ENCODE results near the gene MSI2.
"Not testable (repeated sequence)": the region's sequence is repeated elsewhere in the genome, so short reads cannot be mapped to it uniquely, and the experiment has no call there.

The MSI2 gene

DNA sequence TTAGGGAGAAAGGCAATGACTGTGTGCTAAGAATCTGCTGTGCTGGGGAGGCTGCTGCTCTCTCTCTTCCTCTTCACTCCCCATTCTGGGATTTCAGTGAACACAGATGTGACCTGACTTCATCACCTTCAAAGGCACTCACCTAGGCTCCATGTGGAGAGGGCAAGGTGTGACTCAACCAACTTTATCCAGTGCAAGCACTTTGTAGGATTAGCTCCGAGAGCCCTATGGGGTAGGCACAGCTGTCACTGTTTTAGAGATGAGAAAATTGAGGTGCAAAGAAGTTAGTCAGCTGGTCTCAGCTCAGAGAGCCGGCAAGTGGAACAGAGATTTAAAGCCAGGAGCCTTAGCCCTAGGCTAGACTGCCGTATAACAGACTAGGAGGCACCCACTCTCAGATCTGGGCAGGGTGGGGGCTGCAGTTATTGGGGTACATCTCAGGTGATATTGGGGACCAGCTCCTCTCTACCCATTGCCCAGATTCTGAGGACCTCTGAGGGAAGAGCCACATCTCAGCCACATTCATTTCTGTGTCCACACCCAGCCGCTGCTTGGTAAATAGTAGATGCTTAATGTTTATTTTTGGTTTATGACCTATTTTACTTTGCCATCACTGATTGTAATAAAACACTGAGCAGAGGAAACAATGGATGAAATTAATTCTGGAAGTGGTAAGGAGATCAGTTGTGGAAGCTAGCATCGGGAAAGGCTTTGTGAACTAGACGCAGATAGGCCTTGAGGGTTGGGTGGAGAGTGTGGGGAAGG, 350.0 kb downstream of the MSI2 start:
- no peak for DNase-seq (ENCODE audit: low read depth in 3 of 3, low spot score in 1 of 3)

- DNase-seq (ENCODE audit: low read depth in 3 of 3, low spot score in 1 of 3): no peak
These were observed 351.3 kb downstream of the MSI2 start for GRCh38 chr17:57607553-57608120.

DNA sequence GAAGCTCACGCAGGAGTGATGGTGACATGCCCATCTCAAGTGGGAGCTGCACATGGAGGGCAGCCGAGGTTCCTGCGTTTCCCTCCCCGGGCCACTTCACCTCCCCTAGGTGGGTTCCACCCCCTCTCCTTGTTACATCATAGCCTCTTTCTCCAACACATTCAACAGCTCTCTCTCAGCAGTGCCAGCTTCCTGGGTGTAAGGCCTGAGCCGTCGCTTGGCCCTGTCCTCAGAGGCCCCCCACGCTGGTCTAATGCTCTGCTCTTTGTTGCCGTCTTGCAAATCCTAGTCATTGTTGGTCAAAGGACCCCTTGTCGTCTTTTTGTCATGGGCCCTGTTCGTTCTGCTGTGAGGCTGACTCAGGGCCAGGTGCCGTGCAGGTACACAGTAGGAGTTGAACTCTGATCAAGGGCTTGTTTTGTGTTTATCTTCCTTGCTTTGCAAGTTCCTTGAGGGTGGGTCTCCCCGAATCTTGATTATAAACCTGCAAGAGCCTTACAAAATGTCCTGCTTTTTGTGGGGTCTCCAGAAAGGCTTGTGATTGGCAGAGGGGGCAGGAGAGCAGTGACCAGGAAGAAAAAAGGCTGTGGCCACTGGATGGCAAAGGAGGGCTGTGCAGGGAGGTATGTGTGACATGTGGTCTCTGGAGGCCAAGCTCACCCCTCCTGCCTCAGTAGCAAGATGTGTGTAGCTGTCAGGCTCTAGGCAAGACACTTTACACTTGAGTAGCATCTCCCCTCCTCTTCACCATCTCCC, 352.2 kb downstream of the MSI2 start:
- no peak for DNase-seq (ENCODE audit: low read depth in 3 of 3, low spot score in 1 of 3)

DNA sequence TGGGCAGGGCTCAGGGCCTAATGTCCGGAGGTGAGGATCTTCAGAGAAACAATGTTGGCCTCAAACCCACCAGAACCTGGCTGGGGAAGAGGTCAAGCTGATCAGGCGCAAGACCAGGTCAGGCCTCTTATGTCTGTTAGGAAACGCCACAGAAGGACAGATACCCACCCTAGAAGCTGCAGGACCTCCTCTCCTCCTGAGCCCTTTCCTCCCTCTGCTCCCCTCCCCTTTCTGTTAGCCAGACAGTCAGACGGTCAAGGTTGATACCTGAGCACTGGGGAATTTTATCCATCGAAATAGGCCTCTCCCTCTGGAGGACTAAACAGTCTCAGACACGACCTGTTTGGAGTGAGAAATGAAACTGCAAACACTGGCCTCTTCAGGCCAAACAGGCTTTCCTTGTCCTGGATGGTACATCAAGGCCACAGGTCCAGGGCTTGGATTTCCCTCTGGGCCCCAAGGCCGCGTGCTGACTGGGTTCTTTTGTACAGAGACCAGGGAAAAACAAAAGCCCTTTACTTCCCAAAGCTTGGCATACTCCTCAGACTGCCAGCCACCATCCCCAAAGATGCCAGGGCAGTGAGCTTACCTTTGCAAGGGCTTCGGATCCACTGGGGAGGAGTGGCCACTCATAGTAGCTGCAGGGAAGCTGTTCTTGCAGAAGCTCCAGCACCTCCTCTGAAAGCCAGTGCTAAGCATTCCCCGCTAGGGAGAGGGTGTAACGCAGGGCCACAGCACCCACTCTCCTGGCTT, 353.0 kb downstream of the MSI2 start:
- DNase-seq (ENCODE audit: low read depth in 3 of 3, low spot score in 1 of 3): no peak

DNA sequence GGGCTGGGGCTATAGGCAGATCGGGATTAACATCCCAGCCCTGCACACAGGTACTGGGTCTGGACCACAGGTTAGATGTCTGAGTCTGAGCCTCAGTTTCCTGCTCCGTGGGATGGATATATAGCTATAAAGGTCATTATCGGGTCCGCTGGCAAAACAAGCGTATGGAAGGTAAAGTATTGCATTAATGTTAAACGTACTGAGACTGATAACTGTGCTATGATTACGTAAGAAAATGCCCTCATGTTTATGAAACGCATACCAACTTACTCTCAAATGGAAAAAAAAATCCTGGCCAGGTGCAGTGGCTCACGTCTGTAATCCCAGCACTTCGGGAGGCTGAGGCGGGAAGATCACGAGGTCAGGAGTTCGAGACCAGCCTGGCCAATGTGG, 353.6 kb downstream of the MSI2 start:
- no peak for DNase-seq (ENCODE audit: low read depth in 3 of 3, low spot score in 1 of 3)

DNA sequence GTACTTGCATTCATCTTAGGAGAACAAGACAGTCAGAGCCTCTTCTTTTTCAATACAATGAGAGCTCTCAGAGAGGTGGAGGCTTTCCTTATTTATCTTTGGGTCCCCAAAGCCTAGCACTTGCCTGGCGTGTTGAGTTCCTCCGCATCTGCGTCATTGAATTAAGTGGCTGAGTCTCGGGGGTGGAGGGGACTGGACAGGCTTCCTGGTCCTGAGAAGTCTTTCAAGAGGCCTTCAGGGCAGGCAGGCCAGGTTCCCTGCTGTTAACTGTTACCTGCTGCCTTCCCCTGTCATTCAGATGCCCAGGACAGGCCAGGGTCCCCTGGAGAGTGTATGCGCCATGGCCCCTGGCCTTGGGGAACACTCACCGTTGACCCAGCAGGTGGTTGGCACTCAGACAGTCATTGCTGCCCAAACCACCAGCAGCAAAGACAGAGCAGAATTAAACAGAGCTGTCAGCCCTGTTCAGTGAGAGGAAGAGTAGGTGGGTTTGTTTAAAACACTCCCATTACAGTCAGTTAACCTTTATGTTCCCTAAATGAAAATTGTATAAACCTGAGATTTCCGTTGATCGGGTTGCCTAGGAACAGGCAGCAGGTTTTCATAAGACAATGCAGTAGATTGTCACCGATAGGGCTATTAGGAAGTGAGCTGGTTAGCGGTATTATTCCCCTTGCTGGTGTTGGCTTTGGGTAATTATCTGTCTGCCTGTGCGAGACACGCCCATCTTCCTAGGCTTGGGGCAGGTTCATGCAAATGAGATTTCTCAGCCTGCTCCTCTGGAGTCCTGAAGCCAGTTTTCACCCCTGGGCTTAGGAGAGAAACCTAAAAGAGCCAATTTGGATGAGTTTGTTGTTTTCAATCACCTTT, 356.1 kb downstream of the MSI2 start:
- no peak for DNase-seq (ENCODE audit: low read depth in 3 of 3, low spot score in 1 of 3)

DNA sequence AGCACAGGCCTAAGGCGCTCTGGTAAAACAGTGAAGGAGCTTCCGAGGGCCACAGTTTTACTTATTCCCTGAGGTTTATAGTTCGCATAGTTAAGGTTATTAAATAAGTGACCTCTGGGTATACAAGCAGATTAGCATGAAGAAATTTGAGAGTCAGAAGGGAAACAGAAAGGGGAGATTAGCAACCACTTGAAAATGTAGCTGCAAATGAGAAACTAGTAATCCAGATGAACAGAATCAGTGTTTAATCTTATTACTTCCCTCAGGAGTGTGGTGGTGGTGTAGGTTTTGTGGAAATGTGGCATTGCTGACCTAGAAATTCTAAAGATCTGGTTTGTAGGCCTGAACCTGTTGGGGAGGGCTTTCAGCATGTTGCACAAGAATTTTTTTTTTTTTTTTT, 358.4 kb downstream of the MSI2 start:
- no peak for DNase-seq (ENCODE audit: low read depth in 3 of 3, low spot score in 1 of 3)

DNA sequence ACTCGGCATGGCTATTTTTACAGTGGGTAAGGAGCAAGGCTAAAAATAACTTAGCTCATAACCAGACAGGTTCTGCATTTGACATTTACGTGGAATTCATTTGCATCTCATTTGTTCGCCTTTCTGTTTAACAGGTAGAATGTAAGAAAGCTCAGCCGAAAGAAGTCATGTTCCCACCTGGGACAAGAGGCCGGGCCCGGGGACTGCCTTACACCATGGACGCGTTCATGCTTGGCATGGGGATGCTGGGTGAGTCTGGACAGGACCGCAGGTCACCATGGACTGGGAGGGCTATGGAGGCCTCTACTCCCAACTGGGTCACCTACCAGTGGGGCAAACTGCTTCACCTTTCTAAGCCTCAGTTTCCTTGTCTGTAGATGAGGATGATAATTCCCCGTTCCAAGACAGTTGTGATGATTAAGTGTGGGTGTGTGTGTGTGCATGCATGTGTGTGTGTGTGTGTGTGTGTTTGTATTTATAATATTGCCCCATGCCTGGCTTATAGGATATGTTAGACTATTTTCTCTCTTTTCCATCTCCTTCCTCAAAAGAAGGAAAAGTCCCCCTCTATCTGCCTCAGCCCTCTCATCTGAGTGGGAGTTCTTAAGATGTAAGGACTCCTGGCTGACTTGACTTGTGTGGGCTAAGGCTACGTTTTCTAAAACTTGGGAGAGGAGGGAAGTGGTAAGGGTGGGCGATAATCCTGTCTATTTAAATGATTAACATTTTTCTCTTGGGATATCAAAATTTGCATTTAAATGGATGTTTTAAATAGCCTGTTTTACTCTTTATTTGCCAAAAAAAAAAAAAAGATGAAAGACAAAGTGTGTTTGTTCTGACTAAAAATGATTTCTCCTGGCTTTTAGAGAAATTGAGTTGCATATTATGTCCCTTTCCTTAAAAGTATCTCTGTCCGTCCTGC, 359.8 kb downstream of the MSI2 start:
- DNase-seq (ENCODE audit: low read depth in 3 of 3, low spot score in 1 of 3): no peak

- no peak for DNase-seq (ENCODE audit: low read depth in 3 of 3, low spot score in 1 of 3)
These were observed 360.9 kb downstream of the MSI2 start for GRCh38 chr17:57617218-57617617.

DNA sequence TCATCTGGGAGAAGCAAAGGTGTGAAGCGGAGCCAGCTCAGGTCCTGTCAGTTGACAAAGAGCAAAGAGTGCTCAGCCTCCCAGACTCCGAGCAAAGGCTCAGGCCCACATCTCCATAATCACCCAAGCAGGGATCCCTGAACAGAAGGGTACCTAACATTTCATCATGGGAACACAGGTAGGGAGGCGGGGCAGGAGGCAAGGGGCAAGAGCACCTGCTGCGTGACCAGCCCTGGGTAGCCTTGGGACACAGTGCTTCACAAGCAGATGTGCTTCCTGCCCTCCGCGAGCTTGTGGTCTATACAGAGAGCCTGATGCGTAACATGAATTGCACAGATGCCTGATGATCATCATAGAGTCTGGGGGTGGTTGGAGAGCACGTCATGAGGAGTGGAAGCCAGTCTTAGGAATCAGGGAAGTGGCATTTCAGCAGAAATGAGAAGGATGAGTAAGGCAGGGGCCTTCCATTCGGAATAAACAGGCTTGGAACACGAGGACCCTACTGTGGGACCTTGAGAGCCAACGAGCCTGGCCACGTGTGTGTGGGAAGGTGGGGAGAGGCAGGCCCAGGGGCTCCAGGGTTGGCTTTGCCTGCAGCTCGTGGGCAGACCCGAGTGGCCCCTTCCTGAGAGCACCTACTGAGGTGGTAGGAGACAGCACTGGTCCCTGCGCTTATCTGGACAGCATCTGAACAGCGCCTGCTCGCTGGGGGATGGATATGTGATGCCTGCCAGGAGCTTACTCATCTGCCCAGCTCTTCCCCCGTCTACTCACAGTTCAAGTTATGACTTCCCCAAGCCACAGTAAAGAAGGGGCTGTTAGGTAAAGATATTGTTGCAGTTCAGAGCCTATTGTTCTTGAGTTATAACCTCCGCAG, 363.0 kb downstream of the MSI2 start:
- DNase-seq (ENCODE audit: low read depth in 3 of 3, low spot score in 1 of 3): no peak

DNA sequence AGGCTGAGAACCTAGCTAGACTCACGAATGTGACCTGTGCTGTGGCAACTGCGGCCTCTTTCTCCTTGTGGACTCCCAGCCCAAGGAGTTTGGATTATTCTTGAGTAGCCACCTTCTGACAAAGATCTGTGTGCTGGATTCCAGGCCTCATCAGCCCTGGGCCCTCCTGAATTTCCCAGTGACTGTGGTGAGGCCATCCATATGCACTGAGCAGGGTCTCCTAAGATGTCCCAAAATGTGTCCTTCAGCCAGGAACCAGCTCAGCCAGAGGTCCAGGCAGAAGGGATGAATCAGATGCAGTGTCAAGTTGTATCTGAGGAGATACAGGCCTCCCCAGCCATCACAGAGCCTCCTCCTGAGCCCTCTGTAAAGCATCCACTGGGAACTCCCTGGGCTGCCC, 364.3 kb downstream of the MSI2 start:
- no peak for DNase-seq (ENCODE audit: low read depth in 3 of 3, low spot score in 1 of 3)

DNA sequence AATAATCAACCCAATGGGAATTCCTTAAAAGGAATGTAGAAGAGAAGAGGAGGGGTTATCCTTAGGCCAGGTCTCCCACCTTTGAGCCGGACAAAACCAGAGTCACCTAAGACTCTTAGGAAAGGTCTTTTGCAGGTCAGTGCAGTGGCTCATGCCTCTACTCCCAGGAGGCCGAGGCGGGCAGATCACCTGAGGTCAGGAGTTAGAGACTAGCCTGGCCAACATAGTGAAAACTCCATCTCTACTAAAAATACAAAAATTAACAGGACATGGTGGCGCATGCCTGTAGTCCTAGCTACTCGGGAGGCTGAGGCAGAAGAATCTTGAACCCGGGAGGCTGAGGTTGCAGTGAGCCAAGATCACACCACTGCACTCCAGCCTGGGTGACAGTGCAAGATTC, 365.5 kb downstream of the MSI2 start:
- not testable (repeated sequence) for DNase-seq (ENCODE audit: low read depth in 3 of 3, low spot score in 1 of 3)

DNA sequence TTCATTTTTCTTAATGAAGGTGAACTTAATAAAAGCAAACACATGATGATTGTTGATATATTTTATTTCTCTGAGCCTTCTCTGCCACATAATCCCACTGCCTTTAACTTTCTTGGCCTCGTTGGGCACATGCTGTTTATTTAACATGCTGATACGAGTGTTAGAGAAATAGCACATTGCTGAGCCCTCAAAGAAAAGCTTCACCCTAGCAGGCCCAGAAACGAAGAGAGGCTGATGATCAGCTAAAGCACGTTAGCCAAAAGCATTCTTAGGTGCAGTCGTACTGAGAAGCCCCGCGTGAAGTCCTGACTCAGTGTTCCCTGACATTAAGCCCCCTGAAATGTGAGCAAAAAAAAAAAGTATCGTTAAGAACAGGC, 366.0 kb downstream of the MSI2 start:
- DNase-seq (ENCODE audit: low read depth in 3 of 3, low spot score in 1 of 3): no peak

- DNase-seq (ENCODE audit: low read depth in 3 of 3, low spot score in 1 of 3): no peak
These were observed 366.5 kb downstream of the MSI2 start for GRCh38 chr17:57622683-57623433.

DNA sequence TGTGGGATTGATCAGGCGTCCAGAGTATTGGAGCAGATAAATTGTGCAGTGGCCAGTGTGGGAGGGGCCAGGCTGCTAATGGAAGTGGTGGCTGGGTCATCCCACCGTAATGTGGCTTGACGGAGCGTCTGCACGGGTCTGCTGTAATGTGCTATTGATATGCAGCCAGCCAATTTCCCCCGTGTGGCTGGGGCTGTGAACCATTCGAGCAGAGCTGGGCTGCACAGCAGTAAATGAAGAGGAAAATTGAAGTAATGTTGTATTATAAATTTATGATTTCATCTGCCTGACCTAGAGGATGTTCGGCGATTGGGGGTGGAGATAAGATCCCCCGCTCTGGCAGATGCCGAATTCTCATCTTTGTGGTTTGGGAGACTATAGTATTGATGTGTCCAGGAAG, 367.3 kb downstream of the MSI2 start:
- no peak for DNase-seq (ENCODE audit: low read depth in 3 of 3, low spot score in 1 of 3)

GRCh38 chr17:57624386-57624785, 368.1 kb downstream of the MSI2 start:
- no peak for DNase-seq (ENCODE audit: low read depth in 3 of 3, low spot score in 1 of 3)

GRCh38 chr17:57625511-57625910, 369.2 kb downstream of the MSI2 start:
- no peak for DNase-seq (ENCODE audit: low read depth in 3 of 3, low spot score in 1 of 3)

DNA sequence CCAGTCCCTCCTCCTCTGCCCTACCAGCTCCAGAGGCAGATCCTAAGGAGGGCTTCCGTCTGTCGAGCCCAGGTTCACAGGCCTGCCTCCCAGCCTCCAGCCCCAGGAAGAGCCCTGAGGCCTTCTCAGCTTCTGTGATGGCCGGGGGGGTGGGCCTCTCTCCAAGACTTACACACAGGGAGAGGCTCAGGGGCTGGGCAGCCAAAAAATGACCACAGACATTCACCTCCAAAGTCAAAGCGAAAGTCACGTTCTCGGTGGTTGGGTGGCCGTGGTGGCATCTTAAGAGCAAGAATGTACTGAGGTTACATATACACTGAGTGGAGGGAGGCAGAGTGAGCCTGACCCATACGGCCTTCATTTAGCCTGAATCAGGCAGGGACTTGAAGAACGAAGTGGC, 369.6 kb downstream of the MSI2 start:
- DNase-seq (ENCODE audit: low read depth in 3 of 3, low spot score in 1 of 3): no peak

All from stimulated activated CD4-positive, alpha-beta T cell treated with anti-CD3 and anti-CD28 coated beads, TNF-alpha, amount 100 ng/mL, for 1 hour (primary cell).